ENCODE measurements around the gene VGLL2. TPM values are rescaled to one million over a fixed set of nuclear protein-coding genes. Genes with fewer than 3 reads are reported as not detected.

Gene VGLL2
- total RNA-seq, 2 experiments from 2014 or later = not detected

DNA sequence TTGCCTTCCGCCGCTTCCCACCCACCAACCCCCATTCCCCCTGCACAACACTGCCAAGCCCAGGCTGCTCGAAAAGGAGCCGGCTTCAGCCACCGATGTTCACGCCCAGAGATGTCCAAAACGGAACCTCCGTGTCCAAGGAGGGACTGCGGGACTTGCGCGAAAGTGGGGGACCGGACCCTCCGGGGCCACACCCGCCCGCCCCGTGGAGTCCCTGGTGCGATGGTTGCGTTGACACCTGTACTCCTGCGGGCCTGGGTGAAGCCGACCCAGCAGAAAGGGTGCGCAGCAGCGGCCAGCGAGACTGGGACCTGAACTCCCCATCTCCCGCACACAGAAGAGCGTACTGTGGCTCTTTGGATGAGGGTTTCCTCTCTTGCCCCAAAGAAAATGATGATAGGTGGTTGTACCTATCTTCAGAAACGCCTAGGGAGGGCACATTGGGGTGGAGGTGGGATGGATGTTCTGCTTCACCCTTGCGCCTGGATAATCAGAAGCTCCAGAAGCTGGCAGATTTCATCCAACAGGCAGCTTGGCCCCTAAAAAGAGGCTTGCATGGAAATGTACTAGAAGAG lies 1.9 kb upstream of the VGLL2 start:
- no peak for ATAC-seq
- no peaks in the 10 kb centered on the region for H3K9me3 Mint-ChIP-seq (ENCODE audit: low read depth)
- H3K27ac Mint-ChIP-seq = no peak overlapping the region
- no peaks in the 10 kb centered on the region for H3K36me3 Mint-ChIP-seq
- no peak overlapping the region for H3K4me3 Mint-ChIP-seq
- peaks cover 79% of the 10 kb centered on the region for H3K27me3 Mint-ChIP-seq
- H3K4me1 Mint-ChIP-seq = peaks cover 13% of the 10 kb centered on the region
- no peak for DNase-seq
- CTCF ChIA-PET = no interaction called here

DNA sequence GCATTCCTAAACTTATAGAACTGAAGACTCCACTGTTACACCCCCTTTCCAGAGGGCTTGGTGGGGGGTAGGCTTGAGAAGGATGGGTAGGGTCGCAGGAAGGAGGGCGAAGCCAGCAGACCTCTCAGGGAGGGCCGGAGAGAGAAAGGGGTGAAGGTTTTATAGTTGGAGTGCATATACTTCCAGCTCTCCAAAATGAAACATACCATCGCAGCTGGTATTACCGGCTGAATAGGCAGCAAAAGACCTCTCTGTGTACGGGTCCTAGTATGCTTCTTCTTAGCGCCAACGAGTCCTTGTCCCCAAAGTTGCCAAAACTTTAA lies 1.0 kb upstream of the VGLL2 start:
- no peak for ATAC-seq
- Mint-ChIP-seq H3K27ac (no peak overlapping the region), H3K27me3 (peaks cover 88% of the 10 kb centered on the region), H3K36me3 (no peaks in the 10 kb centered on the region), H3K9me3 (ENCODE audit: low read depth) (no peaks in the 10 kb centered on the region), H3K4me1 (peaks cover 13% of the 10 kb centered on the region), H3K4me3 (peak overlapping the region; percentile 52)
- CTCF ChIA-PET = no interaction called here
- no peak for DNase-seq

DNA sequence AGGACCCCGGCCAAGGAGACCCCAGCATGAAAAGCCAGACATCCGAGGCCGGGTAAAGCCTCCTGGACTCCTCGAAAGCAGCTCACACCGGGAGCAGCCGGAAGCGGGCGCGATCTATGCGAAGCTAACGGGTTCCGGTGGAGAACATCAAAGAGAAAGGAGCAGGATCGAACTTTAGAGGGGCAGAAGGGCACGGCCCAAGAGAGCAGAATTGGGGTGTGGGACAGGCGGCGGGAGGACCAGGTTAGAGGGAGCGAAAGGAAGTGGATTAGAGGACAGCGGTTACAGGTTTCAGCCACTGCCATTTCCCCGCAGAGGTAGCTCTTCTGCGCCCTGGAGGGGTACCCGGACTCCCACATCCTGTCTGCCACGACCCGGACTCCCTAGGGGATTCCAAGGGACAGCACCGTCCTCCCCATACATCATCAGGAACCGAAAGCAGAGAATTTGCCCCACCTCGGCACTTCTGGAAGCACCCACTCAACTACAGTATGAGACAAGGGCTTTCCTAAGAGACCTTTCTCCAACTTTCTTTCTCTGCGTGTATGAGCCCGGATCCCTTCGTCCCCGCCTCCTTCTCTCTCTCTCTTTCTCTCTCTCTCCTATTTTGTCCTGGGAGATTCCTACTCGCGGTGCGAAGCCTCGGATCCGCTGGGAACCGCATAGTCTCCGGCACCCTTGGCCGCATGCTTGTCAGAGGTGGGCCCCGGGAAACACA lies 507 bp upstream of the VGLL2 start:
- CTCF ChIA-PET = no interaction called here
- peaks cover 93% of the 10 kb centered on the region for H3K27me3 Mint-ChIP-seq
- peak overlapping the region; percentile 52 for H3K4me3 Mint-ChIP-seq
- H3K36me3 Mint-ChIP-seq = no peaks in the 10 kb centered on the region
- peak; percentile 39 for ATAC-seq
- H3K4me1 Mint-ChIP-seq = peaks cover 14% of the 10 kb centered on the region
- H3K27ac Mint-ChIP-seq = no peak overlapping the region
- no peaks in the 10 kb centered on the region for H3K9me3 Mint-ChIP-seq (ENCODE audit: low read depth)
- DNase-seq = no peak

- no peak for DNase-seq
- H3K27me3 Mint-ChIP-seq = peaks cover 94% of the 10 kb centered on the region
- no peak overlapping the region for H3K4me3 Mint-ChIP-seq
- H3K27ac Mint-ChIP-seq = no peak overlapping the region
- peaks cover under 1% of the 10 kb centered on the region for H3K36me3 Mint-ChIP-seq
- H3K4me1 Mint-ChIP-seq = peaks cover 16% of the 10 kb centered on the region
- no peaks in the 10 kb centered on the region for H3K9me3 Mint-ChIP-seq (ENCODE audit: low read depth)
- CTCF ChIA-PET = no interaction called here
- no peak for ATAC-seq
Observed at GRCh38 chr6:117266257-117267053, 1.1 kb downstream of the VGLL2 start.

DNA sequence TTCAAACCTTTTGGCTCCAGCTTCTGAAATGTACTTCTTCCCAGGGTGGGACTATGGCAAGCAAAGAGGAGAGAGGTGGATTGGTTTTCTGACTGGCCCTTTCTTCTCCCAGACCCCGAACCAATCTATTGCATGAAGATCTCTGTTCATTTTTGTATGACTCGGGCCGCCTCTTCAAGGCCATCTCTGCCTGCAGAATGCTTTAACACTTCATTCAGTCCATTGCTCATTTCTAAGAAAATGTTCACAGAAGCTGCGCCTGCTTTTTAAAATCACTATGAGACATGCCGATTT lies 1.6 kb downstream of the VGLL2 start:
- H3K9me3 Mint-ChIP-seq (ENCODE audit: low read depth) = no peaks in the 10 kb centered on the region
- no peak overlapping the region for H3K27ac Mint-ChIP-seq
- CTCF ChIA-PET = no interaction called here
- no peak overlapping the region for H3K4me3 Mint-ChIP-seq
- H3K4me1 Mint-ChIP-seq = peaks cover 16% of the 10 kb centered on the region
- ATAC-seq (no peak), DNase-seq (no peak)
- H3K36me3 Mint-ChIP-seq = peaks cover 1% of the 10 kb centered on the region
- peaks cover 92% of the 10 kb centered on the region for H3K27me3 Mint-ChIP-seq

DNA sequence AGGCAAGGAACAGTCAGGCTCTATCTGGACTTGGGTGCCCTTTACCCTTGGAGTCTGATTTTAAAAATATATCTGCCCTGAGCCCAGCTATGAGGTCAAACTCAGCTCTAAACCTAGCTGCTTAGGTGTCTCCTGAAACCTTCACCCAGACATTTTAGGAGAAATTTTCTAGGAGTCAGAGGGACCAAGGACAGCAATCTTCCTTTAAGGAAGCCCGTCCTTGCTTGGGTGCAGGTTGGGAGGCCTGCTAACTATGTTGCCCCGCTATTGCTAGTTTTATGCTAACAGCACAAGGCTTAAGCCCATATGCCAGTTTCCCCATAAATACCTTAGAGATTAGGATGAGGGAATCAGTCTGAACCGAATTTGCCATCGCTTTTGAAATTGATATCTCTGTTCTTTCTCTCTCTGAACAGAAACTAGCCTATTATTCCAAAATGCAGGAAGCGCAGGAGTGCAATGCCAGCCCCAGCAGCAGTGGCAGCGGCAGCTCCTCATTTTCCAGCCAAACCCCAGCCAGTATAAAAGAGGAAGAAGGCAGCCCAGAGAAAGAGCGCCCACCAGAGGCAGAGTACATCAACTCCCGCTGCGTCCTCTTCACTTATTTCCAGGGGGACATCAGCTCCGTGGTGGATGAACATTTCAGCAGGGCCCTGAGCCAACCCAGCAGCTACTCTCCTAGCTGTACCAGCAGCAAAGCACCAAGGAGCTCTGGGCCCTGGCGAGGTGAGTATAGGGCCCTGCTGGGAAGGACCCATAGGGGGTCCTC lies 2.6 kb downstream of the VGLL2 start:
- no peaks in the 10 kb centered on the region for H3K9me3 Mint-ChIP-seq (ENCODE audit: low read depth)
- CTCF ChIA-PET = no interaction called here

GRCh38 chr6:117268924-117269323 lies 3.6 kb downstream of the VGLL2 start:
- CTCF ChIA-PET = no interaction called here
- Mint-ChIP-seq H3K4me3 (no peak overlapping the region), H3K36me3 (peaks cover 1% of the 10 kb centered on the region), H3K9me3 (ENCODE audit: low read depth) (no peaks in the 10 kb centered on the region), H3K4me1 (peaks cover 16% of the 10 kb centered on the region), H3K27ac (no peak overlapping the region), H3K27me3 (peaks cover 90% of the 10 kb centered on the region)
- no peak for ATAC-seq
- no peak for DNase-seq

More for the DNA sequence above, 2.6 kb downstream of the VGLL2 start:
- ATAC-seq = no peak
- peaks cover 92% of the 10 kb centered on the region for H3K27me3 Mint-ChIP-seq
- H3K27ac Mint-ChIP-seq = no peak overlapping the region
- no peak for DNase-seq
- peaks cover 1% of the 10 kb centered on the region for H3K36me3 Mint-ChIP-seq
- peaks cover 16% of the 10 kb centered on the region for H3K4me1 Mint-ChIP-seq
- no peak overlapping the region for H3K4me3 Mint-ChIP-seq

DNA sequence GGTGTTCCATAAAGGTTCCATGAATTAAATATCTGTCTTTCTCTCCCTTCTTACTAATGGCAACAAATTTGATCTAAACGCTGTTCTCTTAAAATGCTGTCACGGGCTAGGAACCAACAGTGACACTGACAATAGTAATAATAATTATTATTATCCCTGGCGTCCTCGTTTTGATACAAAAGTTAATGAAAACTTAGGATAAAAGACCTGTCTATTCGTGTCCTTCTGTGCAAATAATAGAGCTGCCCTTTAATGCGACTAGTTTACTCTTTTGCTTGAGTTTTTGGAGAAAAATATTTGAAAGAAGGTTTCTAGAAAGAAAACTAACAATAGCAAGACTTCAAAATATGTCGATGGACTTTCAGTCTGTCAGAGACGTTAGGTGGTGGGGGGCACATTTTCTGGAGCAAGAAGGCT lies 4.3 kb downstream of the VGLL2 start:
- ATAC-seq (no peak), DNase-seq (no peak)
- Mint-ChIP-seq H3K27ac (peak overlapping the region; percentile 2), H3K4me1 (peaks cover 15% of the 10 kb centered on the region), H3K9me3 (ENCODE audit: low read depth) (no peaks in the 10 kb centered on the region), H3K27me3 (peaks cover 90% of the 10 kb centered on the region), H3K36me3 (peaks cover 1% of the 10 kb centered on the region), H3K4me3 (no peak overlapping the region)
- CTCF ChIA-PET = no interaction called here

DNA sequence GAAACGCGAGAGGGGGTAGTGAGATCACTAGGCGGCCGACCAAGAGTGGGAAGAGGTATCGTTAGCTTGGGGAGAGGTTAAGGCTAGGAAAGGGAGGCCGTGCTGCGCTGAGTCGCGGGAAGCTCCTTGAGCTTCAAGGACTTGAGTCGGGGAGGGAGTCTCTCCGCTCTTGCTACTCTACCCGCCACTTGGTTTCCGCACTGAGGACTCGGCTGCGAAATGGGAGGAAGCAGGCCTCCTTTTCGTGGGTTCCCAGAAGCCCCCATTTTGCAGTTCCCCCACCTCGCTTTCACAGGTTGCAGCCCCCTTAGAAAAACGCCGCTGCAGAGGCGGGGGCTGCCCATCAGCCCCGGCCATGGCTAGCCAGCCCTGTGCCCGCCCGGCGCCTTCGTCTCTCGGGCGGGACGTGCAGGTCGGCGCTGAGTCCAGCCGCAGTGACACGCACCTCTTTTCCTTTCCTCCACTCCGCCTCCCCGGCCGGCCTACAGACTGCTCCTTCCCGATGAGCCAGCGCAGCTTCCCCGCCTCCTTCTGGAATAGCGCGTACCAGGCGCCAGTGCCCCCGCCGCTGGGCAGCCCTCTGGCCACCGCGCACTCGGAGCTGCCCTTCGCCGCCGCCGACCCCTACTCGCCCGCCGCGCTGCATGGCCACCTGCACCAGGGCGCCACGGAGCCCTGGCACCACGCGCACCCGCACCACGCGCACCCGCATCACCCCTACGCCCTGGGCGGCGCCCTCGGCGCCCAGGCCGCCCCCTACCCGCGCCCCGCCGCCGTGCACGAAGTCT lies 4.9 kb downstream of the VGLL2 start:
- Mint-ChIP-seq H3K4me1 (peaks cover 9% of the 10 kb centered on the region), H3K27ac (peak overlapping the region; percentile 2), H3K4me3 (no peak overlapping the region), H3K27me3 (peaks cover 89% of the 10 kb centered on the region), H3K9me3 (ENCODE audit: low read depth) (no peaks in the 10 kb centered on the region), H3K36me3 (peaks cover 1% of the 10 kb centered on the region)
- no peak for ATAC-seq
- CTCF ChIA-PET = no interaction called here
- DNase-seq = no peak

GRCh38 chr6:117270843-117271507 lies 5.6 kb downstream of the VGLL2 start:
- CTCF ChIA-PET = no interaction called here
- H3K4me3 Mint-ChIP-seq = no peak overlapping the region
- peaks cover 9% of the 10 kb centered on the region for H3K4me1 Mint-ChIP-seq
- ATAC-seq (no peak), DNase-seq (no peak)
- H3K27ac Mint-ChIP-seq = no peak overlapping the region
- peaks cover 86% of the 10 kb centered on the region for H3K27me3 Mint-ChIP-seq
- peaks cover 1% of the 10 kb centered on the region for H3K36me3 Mint-ChIP-seq
- no peaks in the 10 kb centered on the region for H3K9me3 Mint-ChIP-seq (ENCODE audit: low read depth)

DNA sequence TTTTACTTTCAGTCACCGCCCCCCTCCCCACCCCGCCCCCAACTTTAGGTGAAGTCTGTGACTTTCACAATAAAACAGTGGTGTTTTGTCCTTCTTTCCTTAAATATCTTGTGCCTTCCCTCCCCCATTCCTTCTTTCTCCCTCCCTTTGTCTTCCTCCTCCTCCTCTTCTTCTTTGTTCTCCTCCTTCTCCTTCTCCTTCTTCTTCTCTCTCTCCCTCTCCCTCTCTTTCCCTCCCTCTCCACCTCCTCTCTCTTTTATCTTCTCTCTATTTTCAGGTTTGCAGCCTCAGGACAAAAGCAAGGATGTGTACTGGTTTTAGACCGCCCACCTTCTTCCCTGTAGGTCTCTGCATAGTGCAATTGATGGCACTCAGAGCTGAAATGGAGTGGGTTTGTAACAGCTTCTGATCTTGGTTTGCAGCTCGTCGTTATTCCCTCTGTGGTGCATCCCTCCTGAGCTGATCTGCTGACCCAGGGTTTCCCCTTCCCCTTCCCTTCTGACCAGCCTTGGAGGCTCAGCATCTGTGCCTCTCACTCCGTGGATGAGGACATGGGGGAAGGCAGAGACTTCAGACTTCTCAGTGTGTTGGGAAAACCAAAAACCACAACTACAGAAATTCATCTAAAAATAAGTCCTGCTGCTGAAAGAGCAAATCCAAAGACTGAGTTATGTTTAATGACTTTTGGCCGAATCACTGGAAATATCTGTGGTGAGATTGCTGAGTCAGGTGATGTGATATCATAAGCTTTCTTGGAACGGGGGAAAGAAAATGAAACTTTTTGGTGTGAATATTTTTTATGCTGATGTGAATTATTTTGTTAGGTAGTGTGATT lies 6.9 kb downstream of the VGLL2 start:
- H3K27ac Mint-ChIP-seq = no peak overlapping the region
- ATAC-seq (no peak), DNase-seq (no peak)
- peaks cover 1% of the 10 kb centered on the region for H3K36me3 Mint-ChIP-seq
- no peaks in the 10 kb centered on the region for H3K9me3 Mint-ChIP-seq (ENCODE audit: low read depth)
- CTCF ChIA-PET = interaction anchor here (1.2 kb wide), 1 partner anchor 11 kb away, joined by 4 read pairs; no protein-coding TSS in a partner anchor
- H3K4me1 Mint-ChIP-seq = peaks cover 2% of the 10 kb centered on the region
- H3K4me3 Mint-ChIP-seq = no peak overlapping the region
- peaks cover 81% of the 10 kb centered on the region for H3K27me3 Mint-ChIP-seq

DNA sequence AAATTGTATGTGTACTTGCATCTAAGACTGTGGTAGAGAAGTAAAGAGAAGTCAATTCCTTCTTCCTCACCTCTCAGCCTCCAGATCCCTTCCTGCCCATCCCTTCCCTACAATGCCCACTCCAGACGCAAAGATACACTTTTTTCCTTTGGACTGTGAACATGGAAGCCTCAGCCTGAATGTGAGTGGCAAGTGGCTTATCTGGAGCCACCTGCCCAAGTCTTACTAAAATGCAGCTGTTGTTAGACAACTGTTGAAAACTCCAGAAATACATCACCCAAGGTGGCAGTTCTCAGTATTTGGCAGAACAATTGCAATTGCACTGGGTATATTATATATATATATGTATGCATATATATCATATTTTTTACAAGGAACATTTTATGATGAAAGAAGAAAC lies 7.5 kb downstream of the VGLL2 start:
- no peak overlapping the region for H3K27ac Mint-ChIP-seq
- H3K4me1 Mint-ChIP-seq = peaks cover 2% of the 10 kb centered on the region
- H3K4me3 Mint-ChIP-seq = no peak overlapping the region
- peaks cover 75% of the 10 kb centered on the region for H3K27me3 Mint-ChIP-seq
- CTCF ChIA-PET = interaction anchor here (1.2 kb wide), 1 partner anchor 11 kb away, joined by 4 read pairs; no protein-coding TSS in a partner anchor
- no peaks in the 10 kb centered on the region for H3K9me3 Mint-ChIP-seq (ENCODE audit: low read depth)
- peaks cover 1% of the 10 kb centered on the region for H3K36me3 Mint-ChIP-seq
- no peak for ATAC-seq
- no peak for DNase-seq
